HG03060 (cell line): ENCODE measurements around the gene UBE2QL1.
"Not testable (repeated sequence)": the region's sequence is repeated elsewhere in the genome, so short reads cannot be mapped to it uniquely, and the experiment has no call there.

Source experiments
- ATAC-seq: cut with Tn5 transposase; IDR thresholded peaks from one replicate; pipeline ENCODE4 v1.9.1; 2021; ENCODE audit warnings: low read depth, moderate number of reproducible peaks; ENCODE audit not compliant: unreplicated experiment

UBE2QL1 gene

DNA sequence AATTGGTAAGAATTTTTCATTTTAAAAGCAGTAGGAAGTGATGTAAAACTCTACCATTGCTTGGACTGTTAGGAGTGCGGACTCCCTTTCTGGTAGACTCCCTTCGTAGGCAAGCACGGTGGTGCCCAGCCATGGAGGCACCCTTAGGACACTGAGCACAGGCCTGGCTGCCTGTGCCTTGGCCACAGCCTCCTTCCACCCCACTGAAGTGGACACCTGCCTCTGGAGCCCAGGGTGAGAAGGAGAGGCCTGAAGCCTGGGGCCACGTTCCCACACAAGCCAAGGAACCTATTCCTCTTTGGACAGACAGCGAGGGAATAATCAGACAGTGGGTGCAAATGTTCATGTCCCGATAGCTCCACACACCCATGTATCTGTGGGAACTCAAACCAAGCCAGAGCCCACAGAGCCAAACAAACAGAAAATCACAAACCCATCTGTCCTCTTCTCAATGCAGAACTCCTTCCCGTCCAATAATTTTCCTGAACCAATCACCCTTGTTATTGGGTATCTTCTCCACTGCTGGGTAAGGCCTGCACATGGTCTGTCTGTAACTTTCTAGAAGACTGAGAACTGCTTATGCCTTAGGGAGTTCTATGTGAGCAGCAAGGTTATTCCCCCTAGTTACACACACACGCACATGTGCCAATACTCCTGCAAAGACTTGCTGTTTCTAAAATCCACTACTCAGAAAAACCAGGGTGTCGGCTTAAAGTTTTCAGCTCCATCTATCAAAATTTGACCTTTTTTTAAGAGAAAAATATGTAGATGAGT is 45.2 kb downstream of the UBE2QL1 start:
- peak; percentile 20 for ATAC-seq

DNA sequence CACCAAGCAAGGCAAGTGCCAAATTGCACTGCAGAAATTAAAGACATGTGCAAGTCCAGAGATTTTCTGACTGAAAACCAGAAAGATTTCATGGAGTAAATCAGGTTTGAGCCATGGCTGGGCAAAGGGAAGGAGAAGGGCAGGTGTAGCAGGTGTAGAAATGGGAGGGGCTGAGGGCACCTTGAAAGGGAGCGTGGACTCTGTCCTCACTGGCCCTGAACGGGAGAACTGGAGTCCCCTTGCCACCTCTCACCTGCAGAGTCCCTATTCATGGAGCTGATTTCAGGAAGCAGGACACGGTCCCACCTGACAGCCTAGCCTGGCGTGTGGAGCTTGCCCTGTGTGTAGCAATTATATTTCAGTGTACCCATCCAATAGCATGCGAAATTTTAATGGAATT is 46.3 kb downstream of the UBE2QL1 start:
- ATAC-seq, result no peak

DNA sequence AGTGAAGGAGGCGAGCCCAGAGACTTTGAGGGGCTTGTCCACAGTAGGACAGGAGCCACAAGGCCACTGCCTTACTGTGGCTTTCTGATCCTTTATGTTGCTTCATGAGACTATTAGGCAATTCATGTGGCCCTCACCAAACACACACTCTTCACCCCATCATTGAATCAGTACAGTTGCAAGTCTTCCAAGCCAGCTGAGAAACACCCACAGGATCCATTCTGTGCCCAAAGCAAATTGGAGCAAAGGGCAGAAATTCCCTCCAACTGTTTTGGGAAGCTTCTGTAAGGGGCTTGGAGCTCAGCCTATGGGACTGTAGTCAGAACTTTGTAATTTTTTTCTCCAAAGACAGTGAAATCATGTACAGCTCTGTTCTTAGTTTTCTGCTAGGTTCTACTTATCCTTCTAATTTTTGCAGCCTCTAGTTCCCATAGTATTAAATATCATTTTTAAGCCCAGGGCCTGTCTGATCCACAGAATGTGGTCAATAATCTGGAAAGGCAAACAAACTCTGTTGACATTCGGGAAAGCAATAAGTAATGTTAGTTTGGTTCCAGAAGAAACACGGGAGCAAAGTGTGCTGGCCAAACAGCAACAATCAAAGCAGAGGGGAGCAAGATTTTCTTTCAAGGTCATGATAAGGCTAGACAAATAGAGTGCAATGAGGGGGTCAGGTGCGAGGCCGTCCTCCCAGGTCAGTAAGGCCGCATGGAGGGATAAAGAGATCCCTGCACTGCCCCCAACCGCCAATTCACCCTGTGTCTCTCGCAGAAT is 47.0 kb downstream of the UBE2QL1 start:
- no peak for ATAC-seq

DNA sequence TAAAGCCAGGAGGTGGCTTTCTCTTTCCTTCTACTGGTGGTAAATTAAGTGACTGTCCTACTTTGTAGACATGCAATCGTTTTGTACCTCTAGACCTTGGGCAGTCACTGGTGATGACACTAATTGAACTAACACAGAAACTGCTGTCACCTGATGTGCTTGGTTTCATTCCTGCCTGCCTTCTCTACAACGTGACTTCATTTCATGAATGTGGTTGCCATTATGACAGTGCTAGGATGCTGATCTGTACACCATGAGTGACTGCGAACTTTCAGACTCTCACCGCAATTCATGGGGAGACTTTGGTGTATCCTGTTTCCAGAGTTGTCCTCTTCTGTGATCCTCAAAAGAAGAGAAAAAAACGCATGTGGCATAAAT is 47.5 kb downstream of the UBE2QL1 start:
- peak; percentile 88 for ATAC-seq

DNA sequence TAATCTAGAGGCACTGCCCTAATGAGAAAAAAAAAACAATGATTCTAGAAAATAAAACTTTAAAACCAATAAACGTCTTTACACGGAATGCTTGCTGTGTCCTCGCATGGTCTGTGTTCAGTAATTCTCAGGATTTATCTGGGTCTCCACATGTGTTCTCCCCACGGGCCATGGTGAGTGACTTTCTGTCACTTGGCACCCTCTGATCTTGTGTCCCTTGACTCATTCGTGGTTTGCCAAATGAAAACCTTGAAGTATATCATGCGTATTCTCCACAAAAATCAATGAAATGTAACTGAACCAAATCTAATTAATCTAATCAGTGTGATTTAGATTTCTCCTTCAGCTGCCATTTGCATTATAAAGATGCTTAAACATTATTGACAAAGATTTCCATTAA is 48.0 kb downstream of the UBE2QL1 start:
- ATAC-seq, result no peak

DNA sequence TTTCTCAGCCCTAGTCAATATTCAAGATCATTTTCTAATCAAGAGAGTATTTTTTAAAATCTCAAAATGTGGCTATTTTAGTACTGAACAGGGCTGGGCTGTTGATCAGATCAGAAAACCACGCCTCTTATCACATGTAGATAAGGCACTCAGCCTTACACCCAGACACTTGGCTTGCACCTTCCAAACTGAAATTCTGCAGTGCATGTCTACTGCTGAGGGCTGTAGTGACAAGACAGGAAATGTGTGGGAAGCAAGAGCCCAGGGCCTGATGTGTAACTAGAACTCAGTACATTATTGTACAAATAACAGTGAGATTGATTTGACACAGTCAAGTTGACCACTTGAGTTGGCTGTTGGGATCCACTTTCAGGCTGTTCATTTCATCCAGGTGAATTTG is 48.6 kb downstream of the UBE2QL1 start:
- no peak for ATAC-seq

DNA sequence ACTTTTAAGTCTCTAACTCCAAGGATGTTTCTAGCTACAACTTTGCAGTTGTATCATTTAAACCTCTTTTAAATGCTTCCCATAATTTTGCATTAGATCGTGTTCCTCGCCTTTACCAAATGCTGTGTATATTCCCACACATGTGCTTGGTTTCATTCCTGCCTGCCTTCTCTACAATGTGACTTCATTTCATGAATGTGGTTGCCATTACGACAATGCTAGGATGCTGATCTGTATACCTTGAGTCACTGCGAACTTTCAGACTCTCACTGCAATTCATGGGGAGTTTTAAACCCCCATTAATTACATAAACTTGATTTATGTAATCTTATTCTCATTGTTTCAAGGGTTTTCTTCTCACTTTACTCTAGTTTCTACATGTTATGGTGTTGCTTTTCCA is 50.3 kb downstream of the UBE2QL1 start:
- ATAC-seq, result no peak

DNA sequence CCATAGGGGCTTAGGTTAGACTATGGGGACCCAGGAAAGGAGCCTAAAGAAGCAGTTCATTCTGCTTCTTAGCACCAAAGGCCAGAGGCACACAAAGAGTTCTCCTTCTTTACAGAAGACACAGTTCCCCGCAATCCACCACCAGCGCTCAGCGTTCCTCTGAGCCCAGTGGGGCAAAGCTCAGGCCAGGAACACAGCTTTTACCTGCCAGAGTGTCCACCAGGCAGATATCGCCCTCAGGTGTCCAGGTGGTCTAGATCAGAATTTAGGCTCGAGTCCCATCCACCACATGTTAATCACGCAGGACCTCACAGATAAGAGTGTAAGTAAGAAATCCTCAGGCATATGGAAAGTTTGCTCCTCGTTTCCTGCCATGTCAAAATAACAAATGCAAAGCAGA is 53.0 kb downstream of the UBE2QL1 start:
- ATAC-seq, result no peak

DNA sequence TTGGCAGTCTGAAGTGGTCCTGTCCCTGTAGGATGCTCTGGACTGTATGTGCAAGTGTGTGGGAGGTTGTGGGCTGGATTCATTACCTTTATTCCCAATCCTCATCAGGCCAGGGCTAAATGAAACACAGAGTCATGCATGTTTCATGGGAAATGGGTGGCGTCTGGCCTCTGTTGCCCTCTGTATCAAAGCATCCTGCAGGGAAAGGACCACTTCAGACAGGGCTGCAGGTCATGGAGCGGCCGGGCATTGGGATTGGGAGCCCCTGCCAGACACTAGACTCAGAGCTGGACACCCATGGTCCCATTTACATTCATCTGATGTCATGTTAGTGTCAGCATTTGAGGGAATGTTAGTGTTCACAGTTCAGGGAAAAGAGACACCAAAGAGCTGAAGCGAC is 53.8 kb downstream of the UBE2QL1 start:
- no peak for ATAC-seq

DNA sequence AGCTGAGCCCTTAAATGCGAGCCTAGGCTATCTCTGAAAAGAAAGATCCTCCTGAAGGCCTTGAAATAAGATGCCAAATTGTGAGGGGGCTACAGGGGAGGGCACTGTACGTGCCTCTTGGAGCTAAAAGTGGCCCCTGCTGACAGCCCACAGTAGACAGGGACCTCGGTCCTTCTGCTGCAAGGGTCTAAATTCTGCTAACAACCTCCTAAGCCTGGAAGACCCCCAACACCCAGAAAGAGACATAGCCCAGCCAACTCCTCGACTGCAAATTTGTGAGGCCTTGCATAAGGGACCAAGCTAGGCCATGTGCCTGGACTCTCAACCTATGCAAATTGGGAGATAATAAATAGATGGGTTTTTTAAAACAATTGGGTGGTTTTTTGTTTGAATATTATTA is 54.7 kb downstream of the UBE2QL1 start:
- ATAC-seq, result no peak

DNA sequence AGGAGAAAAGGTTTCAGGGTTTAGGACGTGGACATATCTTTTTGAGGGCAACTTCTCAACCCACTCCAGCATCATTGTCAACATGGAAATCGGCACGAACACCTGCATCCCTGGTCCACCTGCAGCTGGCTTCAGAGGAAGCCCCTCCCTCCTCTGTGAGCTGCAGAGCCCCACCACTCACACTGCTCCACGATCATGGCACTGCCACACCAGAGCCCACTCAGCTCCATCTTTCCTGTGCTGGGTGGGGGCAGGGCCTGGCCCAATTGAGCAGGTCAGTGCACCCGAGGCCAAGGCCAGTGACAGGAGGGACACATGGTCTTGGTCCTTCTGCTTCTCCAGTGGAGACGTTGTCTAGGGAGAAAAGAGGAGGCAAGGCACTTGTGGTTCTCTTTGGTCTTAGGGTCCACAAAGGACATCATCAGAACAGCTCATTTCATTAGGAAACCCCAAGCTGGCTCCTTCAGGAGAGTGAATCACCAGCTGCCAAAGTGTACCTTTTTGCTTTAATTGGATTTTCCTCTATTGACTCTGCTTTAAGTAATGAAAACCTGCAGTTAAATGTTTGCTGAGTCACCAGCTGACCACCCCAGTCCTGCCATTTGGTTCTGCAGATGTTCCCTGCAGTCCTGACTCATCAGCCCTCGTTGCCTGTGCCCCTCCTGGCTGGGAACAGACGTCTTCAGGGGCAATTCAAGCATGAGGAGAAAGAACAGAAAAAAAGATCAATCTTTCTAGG is 56.2 kb downstream of the UBE2QL1 start:
- ATAC-seq, result no peak

DNA sequence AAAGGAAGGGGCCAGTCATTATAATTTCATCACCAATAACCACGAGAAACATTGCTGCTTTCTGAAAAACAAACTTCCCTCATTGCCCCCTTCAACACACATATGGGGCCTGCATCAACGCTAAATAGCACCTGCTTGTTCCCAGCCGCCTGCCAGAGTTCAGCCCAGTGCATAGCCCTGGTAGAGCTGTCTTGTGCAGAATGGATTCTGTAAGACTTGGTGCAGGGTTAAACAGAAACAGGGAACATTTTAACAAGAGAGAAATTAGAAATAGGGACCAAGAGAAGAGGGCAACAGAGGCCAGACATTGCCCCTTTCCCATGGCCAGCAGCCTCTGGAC is 56.7 kb downstream of the UBE2QL1 start:
- no peak for ATAC-seq

DNA sequence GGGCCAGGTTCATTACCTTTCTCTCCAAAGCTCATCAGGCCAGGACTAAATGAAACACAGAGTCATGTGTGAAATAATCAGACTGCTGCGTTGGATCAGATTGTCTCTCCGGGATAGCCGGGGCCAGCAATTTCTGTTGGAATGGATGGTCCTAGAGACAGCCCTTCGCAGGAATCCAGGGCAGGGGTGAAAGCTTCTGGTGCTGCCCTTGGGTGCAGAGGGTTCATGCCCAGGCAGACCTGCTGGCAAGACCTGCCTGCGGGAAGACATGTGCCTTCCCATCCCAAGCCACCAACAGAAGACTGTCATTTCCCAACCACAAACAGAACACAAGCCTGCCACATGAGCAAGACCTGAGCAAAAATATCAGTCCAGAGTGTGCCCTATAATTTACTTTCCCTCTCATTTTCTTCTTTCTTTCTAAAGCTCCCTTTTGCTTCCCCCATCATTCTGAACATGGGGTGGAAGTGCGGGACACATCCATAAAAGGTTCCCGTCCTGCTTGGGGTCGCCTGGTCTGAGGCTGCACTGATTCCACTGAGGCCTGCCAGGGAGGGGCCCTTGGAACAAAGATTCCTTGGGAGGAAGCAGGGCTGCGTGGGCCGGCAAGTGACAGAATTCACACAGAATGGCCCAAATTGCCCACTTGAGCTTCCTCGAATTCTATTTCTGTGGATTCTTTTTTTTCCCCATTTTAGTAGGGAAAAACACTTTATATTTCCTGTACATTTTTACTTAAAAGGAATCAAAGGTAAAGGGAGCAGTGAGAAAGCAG is 57.3 kb downstream of the UBE2QL1 start:
- no peak for ATAC-seq

DNA sequence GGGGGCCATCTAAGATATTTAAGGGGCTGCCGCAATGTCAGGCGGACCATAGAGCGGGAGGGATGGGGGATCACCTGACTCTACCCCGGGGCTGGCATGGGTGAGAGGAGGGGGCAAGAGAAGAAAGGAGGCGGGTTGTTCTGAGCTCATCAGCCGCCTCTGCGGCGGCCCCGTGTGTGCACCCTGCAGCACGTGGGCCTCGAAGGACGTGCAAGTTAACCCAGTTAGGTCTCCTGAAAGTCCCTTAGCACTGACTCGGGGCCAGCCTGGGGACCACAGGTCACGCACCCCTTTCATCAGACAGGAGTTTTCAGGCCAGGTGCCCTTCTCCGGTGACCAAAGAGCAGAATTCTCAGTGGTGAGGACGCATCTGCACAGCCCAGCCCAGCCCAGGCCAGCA is 58.0 kb downstream of the UBE2QL1 start:
- no peak for ATAC-seq

DNA sequence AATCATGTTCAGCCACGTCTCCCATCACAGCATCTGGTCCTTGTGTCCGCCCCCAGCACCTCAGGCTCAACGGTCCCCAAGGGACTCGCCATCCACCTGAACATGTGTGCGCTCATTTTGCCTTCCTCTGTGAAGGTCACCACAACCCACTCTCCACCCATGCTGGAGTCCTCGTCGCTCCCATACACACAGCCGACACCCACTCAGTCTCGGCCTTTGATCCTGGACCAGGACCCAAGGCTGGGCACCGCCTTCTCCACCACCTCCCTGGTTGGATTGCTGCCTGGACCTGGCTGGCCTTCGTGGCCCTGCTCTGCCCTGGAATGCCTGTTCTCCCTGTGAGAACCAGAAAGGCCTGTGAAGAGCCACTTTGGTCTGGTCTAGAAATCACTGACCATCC is 60.3 kb downstream of the UBE2QL1 start:
- no peak for ATAC-seq

DNA sequence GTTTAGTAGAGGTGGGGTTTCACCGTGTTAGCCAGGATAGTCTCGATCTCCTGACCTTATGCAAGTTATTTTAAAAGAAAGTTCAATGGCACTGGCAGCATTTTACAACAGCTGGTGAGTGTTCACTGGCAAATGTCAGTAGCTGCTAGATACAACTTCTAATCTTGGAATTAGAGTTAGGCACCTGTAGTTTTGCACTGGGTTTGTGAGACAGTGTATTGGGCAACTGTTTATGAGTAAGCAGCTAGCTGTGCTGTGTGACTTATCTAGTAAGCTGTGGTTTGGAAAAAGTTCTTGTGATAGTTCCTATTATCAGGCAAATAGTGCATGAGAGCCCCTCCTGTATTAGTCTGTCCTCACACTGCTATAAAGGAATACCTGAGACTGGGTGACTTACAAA is 61.5 kb downstream of the UBE2QL1 start:
- ATAC-seq, result no peak

DNA sequence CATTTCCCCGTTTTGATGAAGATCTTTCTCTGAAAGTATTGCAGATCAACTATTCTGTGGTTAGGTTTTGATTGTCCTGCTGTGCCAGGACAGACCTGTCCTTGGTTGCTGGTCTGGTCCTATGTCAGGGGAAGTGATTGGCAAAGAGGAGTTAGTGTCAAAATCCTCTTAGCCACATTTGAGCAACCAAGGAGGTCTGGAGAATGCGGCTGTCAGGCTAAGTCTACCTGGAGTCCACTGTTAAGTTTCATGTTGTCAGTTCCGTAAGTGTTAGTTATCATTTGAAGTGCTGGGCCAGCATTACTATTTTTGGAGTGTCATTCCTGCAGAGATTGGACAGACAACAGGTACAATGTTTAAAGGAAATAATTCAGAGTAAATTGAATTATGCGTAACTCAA is 62.3 kb downstream of the UBE2QL1 start:
- no peak for ATAC-seq

DNA sequence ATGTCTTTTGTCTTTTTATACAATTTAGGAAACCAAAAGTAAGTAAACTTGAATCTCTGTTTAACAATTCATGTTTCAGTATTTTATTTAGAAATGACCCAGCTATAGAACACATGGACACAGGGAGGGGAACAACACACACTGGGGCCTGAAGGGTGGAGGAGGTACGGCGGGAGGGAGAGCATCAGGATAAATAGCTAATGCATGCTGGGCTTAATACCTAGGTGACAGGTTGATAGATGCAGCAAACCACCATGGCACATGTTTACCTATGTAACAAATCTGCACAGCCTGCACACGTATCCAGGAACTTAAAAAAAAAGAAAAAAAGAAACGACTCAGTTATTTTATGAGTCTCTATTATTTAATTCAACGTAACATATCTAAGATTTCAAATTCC is 67.2 kb downstream of the UBE2QL1 start:
- not testable (repeated sequence) for ATAC-seq

DNA sequence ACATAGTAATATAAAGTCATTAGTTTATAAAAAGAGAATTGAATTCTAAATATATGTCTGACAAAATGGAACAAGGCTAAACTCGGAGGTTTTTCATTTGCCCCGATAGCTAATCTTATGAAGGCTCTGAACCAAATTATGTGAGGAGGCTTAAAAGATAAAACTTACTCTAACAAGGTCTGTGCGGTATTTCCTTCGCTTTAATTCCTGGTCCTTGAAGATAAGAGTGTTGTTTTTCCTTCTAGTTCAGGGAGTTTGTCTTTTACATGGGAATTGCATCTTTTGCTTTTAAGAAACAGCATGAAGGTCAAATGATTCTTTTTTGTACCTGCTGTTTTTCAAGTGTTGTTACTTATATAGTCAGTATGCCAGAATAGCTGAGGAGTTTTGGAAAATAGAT is 68.2 kb downstream of the UBE2QL1 start:
- no peak for ATAC-seq

DNA sequence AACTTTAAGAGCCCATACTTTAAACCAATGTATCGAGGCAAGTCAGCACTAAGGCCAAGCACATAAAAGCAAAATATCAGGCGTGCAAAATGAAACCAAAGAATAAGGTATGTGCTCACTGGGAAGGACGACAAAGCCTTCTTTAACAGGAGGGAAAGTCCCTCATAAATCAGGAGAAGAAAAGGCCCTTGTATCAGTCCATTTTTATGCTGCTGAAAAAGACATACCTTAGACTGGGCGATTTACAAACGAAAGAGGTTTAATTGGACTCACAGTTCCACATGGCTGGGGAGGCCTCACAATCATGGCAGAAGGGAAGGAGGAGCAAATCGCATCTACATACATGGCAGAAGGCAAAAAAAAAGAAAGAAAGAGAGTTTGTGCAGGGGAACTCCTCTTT is 68.9 kb downstream of the UBE2QL1 start:
- no peak for ATAC-seq
